ENCODE measurements around the gene PADI3.

The PADI3 gene

GRCh38 chr1:17260264-17260663 lies 11.4 kb downstream of the PADI3 start:
- TF ChIP-seq CTCF (IDR thresholded peaks at IDR 0.05; ENCODE audit: insufficient read depth, low read length, poor library complexity, severe bottlenecking), result no peak
- Histone ChIP-seq H3K36me3 (ENCODE audit: control insufficient read depth, insufficient read depth, low read length) (no peaks in the 10 kb centered on the region), H3K27me3 (replicated peaks; ENCODE audit: control insufficient read depth, insufficient read depth, low read length) (no peaks in the 10 kb centered on the region), H3K4me3 (replicated peaks; ENCODE audit: low read depth, low read length) (no peak overlapping the region)
- DNase-seq (ENCODE audit: extremely low read depth, insufficient read length), result no peak

- Histone ChIP-seq H3K4me3 (replicated peaks; ENCODE audit: low read depth, low read length) (no peak overlapping the region), H3K36me3 (ENCODE audit: control insufficient read depth, insufficient read depth, low read length) (no peaks in the 10 kb centered on the region), H3K27me3 (replicated peaks; ENCODE audit: control insufficient read depth, insufficient read depth, low read length) (no peaks in the 10 kb centered on the region)
- DNase-seq (ENCODE audit: extremely low read depth, insufficient read length), result no peak
- TF ChIP-seq CTCF (IDR thresholded peaks at IDR 0.05; ENCODE audit: insufficient read depth, low read length, poor library complexity, severe bottlenecking), result no peak
These were observed 11.8 kb downstream of the PADI3 start for GRCh38 chr1:17260738-17261137.

- H3K36me3 ChIP-seq (ENCODE audit: control insufficient read depth, insufficient read depth, low read length), result no peaks in the 10 kb centered on the region
- TF ChIP-seq CTCF (IDR thresholded peaks at IDR 0.05; ENCODE audit: insufficient read depth, low read length, poor library complexity, severe bottlenecking), result no peak
These were observed 15.0 kb downstream of the PADI3 start for GRCh38 chr1:17263936-17264335.

GRCh38 chr1:17264470-17264869 lies 15.6 kb downstream of the PADI3 start:
- Histone ChIP-seq H3K36me3 (ENCODE audit: control insufficient read depth, insufficient read depth, low read length) (no peaks in the 10 kb centered on the region), H3K27me3 (replicated peaks; ENCODE audit: control insufficient read depth, insufficient read depth, low read length) (no peaks in the 10 kb centered on the region), H3K4me3 (replicated peaks; ENCODE audit: low read depth, low read length) (no peak overlapping the region)
- no peak for DNase-seq (ENCODE audit: extremely low read depth, insufficient read length)
- no peak for TF ChIP-seq CTCF (IDR thresholded peaks at IDR 0.05; ENCODE audit: insufficient read depth, low read length, poor library complexity, severe bottlenecking)

More at GRCh38 chr1:17263936-17264335, 15.0 kb downstream of the PADI3 start:
- Histone ChIP-seq H3K27me3 (replicated peaks; ENCODE audit: control insufficient read depth, insufficient read depth, low read length) (no peaks in the 10 kb centered on the region), H3K4me3 (replicated peaks; ENCODE audit: low read depth, low read length) (no peak overlapping the region)
- no peak for DNase-seq (ENCODE audit: extremely low read depth, insufficient read length)

- Histone ChIP-seq H3K36me3 (ENCODE audit: control insufficient read depth, insufficient read depth, low read length) (no peaks in the 10 kb centered on the region), H3K4me3 (replicated peaks; ENCODE audit: low read depth, low read length) (no peak overlapping the region), H3K27me3 (replicated peaks; ENCODE audit: control insufficient read depth, insufficient read depth, low read length) (no peaks in the 10 kb centered on the region)
- TF ChIP-seq CTCF (IDR thresholded peaks at IDR 0.05; ENCODE audit: insufficient read depth, low read length, poor library complexity, severe bottlenecking), result no peak
- DNase-seq (ENCODE audit: extremely low read depth, insufficient read length), result no peak
These were observed 16.3 kb downstream of the PADI3 start for GRCh38 chr1:17265162-17265561.

- H3K36me3 ChIP-seq (ENCODE audit: control insufficient read depth, insufficient read depth, low read length), result no peaks in the 10 kb centered on the region
- no peak for TF ChIP-seq CTCF (IDR thresholded peaks at IDR 0.05; ENCODE audit: insufficient read depth, low read length, poor library complexity, severe bottlenecking)
- DNase-seq (ENCODE audit: extremely low read depth, insufficient read length), result no peak
- no peaks in the 10 kb centered on the region for H3K27me3 ChIP-seq (replicated peaks; ENCODE audit: control insufficient read depth, insufficient read depth, low read length)
- H3K4me3 ChIP-seq (replicated peaks; ENCODE audit: low read depth, low read length), result no peak overlapping the region
These were observed 17.1 kb downstream of the PADI3 start for GRCh38 chr1:17265950-17266349.
